OCI-M2 (cell line): ENCODE measurements around the gene ZNF138.
"Not testable (repeated sequence)": the region's sequence is repeated elsewhere in the genome, so short reads cannot be mapped to it uniquely, and the experiment has no call there.

Experiments used
- DNase-seq: peaks from one replicate; lab custom pipeline; 2025; ENCODE audit not compliant: unreplicated experiment; lab: John Stamatoyannopoulos, UW

ZNF138 gene

GRCh38 chr7:64838051-64838450, 43.8 kb downstream of the ZNF138 start:
- DNase-seq: not testable (repeated sequence)

GRCh38 chr7:64838691-64839090, 44.5 kb downstream of the ZNF138 start:
- no peak for DNase-seq

GRCh38 chr7:64839910-64840309, 45.7 kb downstream of the ZNF138 start:
- DNase-seq: no peak

- no peak for DNase-seq
These were observed 55.2 kb downstream of the ZNF138 start for GRCh38 chr7:64849250-64849923.

GRCh38 chr7:64849924-64850499, 55.8 kb downstream of the ZNF138 start:
- DNase-seq: no peak

- DNase-seq: no peak
These were observed 59.5 kb downstream of the ZNF138 start for GRCh38 chr7:64853679-64854078.

- DNase-seq: no peak
These were observed 60.7 kb downstream of the ZNF138 start for GRCh38 chr7:64854969-64855368.

GRCh38 chr7:64863021-64863420, 68.8 kb downstream of the ZNF138 start:
- no peak for DNase-seq

- DNase-seq: not testable (repeated sequence)
These were observed 69.3 kb downstream of the ZNF138 start for GRCh38 chr7:64863530-64863929.

- DNase-seq: no peak
These were observed 69.7 kb downstream of the ZNF138 start for GRCh38 chr7:64863969-64864368.

- no peak for DNase-seq
These were observed 73.7 kb downstream of the ZNF138 start for GRCh38 chr7:64867863-64868440.

- DNase-seq: no peak
These were observed 74.3 kb downstream of the ZNF138 start for GRCh38 chr7:64868499-64868898.

- no peak for DNase-seq
These were observed 75.0 kb downstream of the ZNF138 start for GRCh38 chr7:64869121-64869725.

- DNase-seq: no peak
These were observed 75.8 kb downstream of the ZNF138 start for GRCh38 chr7:64869912-64870562.

- no peak for DNase-seq
These were observed 76.4 kb downstream of the ZNF138 start for GRCh38 chr7:64870656-64871055.

- DNase-seq: no peak
These were observed 77.5 kb downstream of the ZNF138 start for GRCh38 chr7:64871761-64872160.

- no peak for DNase-seq
These were observed 78.3 kb downstream of the ZNF138 start for GRCh38 chr7:64872351-64873154.

- DNase-seq: no peak
These were observed 78.9 kb downstream of the ZNF138 start for GRCh38 chr7:64873155-64873500.

- DNase-seq: no peak
These were observed 79.3 kb downstream of the ZNF138 start for GRCh38 chr7:64873517-64873916.

- DNase-seq: no peak
These were observed 79.9 kb downstream of the ZNF138 start for GRCh38 chr7:64874114-64874513.
